Osteocyte (in vitro differentiated cells): ENCODE measurements around the gene C1QTNF6. TPM values are rescaled to one million over a fixed set of nuclear protein-coding genes. Genes with fewer than 3 reads are reported as not detected.

Experiments
- DNase-seq: peaks from one replicate; pipeline ENCODE4 v3.0.0; 2021; ENCODE audit warnings: mixed read lengths; ENCODE audit not compliant: unreplicated experiment; ENCODE audit errors: extremely low spot score
- H3K27ac Mint-ChIP-seq: one replicate; pipeline ENCODE4 v1.8.0; 2021; ENCODE audit warnings: mild to moderate bottlenecking, mixed read lengths; ENCODE audit not compliant: unreplicated experiment
- H3K27me3 Mint-ChIP-seq: one replicate; pipeline ENCODE4 v1.8.0; 2021; ENCODE audit warnings: mixed read lengths; ENCODE audit not compliant: unreplicated experiment
- H3K36me3 Mint-ChIP-seq: one replicate; pipeline ENCODE4 v1.8.0; 2021; ENCODE audit warnings: mixed read lengths; ENCODE audit not compliant: unreplicated experiment
- H3K4me1 Mint-ChIP-seq: one replicate; pipeline ENCODE4 v1.8.0; 2021; ENCODE audit warnings: mixed read lengths; ENCODE audit not compliant: unreplicated experiment
- H3K4me3 Mint-ChIP-seq: one replicate; pipeline ENCODE4 v1.8.0; 2021; ENCODE audit warnings: mild to moderate bottlenecking, moderate library complexity, mixed read lengths; ENCODE audit not compliant: unreplicated experiment
- H3K9me3 Mint-ChIP-seq: one replicate; pipeline ENCODE4 v1.8.0; 2021; ENCODE audit warnings: mixed read lengths; ENCODE audit not compliant: unreplicated experiment
- CTCF ChIP-seq: fragments of 200-600 bp; sonication (generic); IDR thresholded peaks from 2 replicates; pipeline ENCODE4 v1.5.0; 2021; ENCODE audit warnings: antibody characterized with exemption, mild to moderate bottlenecking, moderate library complexity
- total RNA-seq: library from RNA; stranded (reverse); gene quantifications from 2 replicates; pipeline ENCODE4 v1.2.1, GENCODE V29; 2021

C1QTNF6 gene
- total RNA-seq, 1 donor from 2014 or later, result 36.4 TPM

- no peaks in the 10 kb centered on the region for H3K36me3 Mint-ChIP-seq
- no peak overlapping the region for H3K4me3 Mint-ChIP-seq
Measured at GRCh38 chr22:37164505-37164887, 23.6 kb downstream of the C1QTNF6 start.

GRCh38 chr22:37163575-37164504, 24.2 kb downstream of the C1QTNF6 start:
- no peak for DNase-seq
- H3K36me3 Mint-ChIP-seq, result no peaks in the 10 kb centered on the region
- no peak for TF ChIP-seq CTCF
- peaks cover 25% of the 10 kb centered on the region for H3K27me3 Mint-ChIP-seq
- H3K4me3 Mint-ChIP-seq, result no peak overlapping the region
- no peaks in the 10 kb centered on the region for H3K9me3 Mint-ChIP-seq
- peaks cover 2% of the 10 kb centered on the region for H3K4me1 Mint-ChIP-seq
- no peak overlapping the region for H3K27ac Mint-ChIP-seq

More at GRCh38 chr22:37164505-37164887, 23.6 kb downstream of the C1QTNF6 start:
- Mint-ChIP-seq H3K9me3 (no peaks in the 10 kb centered on the region), H3K4me1 (peaks cover 2% of the 10 kb centered on the region), H3K27me3 (peaks cover 22% of the 10 kb centered on the region), H3K27ac (no peak overlapping the region)
- TF ChIP-seq CTCF, result no peak
- no peak for DNase-seq

- Mint-ChIP-seq H3K9me3 (no peaks in the 10 kb centered on the region), H3K27ac (no peak overlapping the region), H3K4me3 (no peak overlapping the region), H3K36me3 (no peaks in the 10 kb centered on the region), H3K4me1 (peaks cover 2% of the 10 kb centered on the region), H3K27me3 (peaks cover 24% of the 10 kb centered on the region)
- no peak for DNase-seq
- TF ChIP-seq CTCF, result no peak
Measured at GRCh38 chr22:37163096-37163489, 25.0 kb downstream of the C1QTNF6 start.

GRCh38 chr22:37162221-37163095, 25.6 kb downstream of the C1QTNF6 start:
- Mint-ChIP-seq H3K36me3 (no peaks in the 10 kb centered on the region), H3K9me3 (no peaks in the 10 kb centered on the region), H3K27me3 (peaks cover 31% of the 10 kb centered on the region), H3K4me3 (no peak overlapping the region), H3K27ac (no peak overlapping the region), H3K4me1 (peaks cover 2% of the 10 kb centered on the region)
- no peak for TF ChIP-seq CTCF
- DNase-seq, result no peak

GRCh38 chr22:37161443-37161842, 26.6 kb downstream of the C1QTNF6 start:
- Mint-ChIP-seq H3K27ac (no peak overlapping the region), H3K27me3 (peaks cover 37% of the 10 kb centered on the region), H3K4me3 (no peak overlapping the region), H3K4me1 (no peaks in the 10 kb centered on the region), H3K9me3 (no peaks in the 10 kb centered on the region), H3K36me3 (no peaks in the 10 kb centered on the region)
- DNase-seq, result no peak
- no peak for TF ChIP-seq CTCF
